Muscle of arm (tissue), 12 donors: ENCODE data around the gene IFITM1. TPM values are rescaled to one million over a fixed set of nuclear protein-coding genes. Genes with fewer than 3 reads are reported as not detected.

Source experiments
- DNase-seq: peaks from one replicate; pipeline ENCODE4 v3.0.0-alpha.2; 2013
- polyA plus RNA-seq, 12 donors: library from polyadenylated mRNA; unstranded; fragments of 120-200 nt; gene quantifications; one replicate each; pipeline ENCODE4 v1.2.1, GENCODE V29; 2013; ENCODE audit not compliant: insufficient read length in 12 of 12

Gene IFITM1
- polyA plus RNA-seq, 12 donors: 9.9 to 21.3 (median 14.1) TPM; not detected in 2

- DNase-seq: no peak
Measured at GRCh38 chr11:292211-293121, 21.4 kb upstream of the IFITM1 start.

GRCh38 chr11:293271-293851, 20.5 kb upstream of the IFITM1 start:
- DNase-seq: no peak

GRCh38 chr11:293852-294661, 19.8 kb upstream of the IFITM1 start:
- no peak for DNase-seq

- no peak for DNase-seq
Measured at GRCh38 chr11:294780-295179, 19.1 kb upstream of the IFITM1 start.

- DNase-seq: no peak
Measured at GRCh38 chr11:295351-296170, 18.3 kb upstream of the IFITM1 start.

GRCh38 chr11:296171-297050, 17.4 kb upstream of the IFITM1 start:
- DNase-seq: no peak

GRCh38 chr11:297051-297585, 16.7 kb upstream of the IFITM1 start:
- DNase-seq: no peak

GRCh38 chr11:297586-298405, 16.0 kb upstream of the IFITM1 start:
- DNase-seq: no peak

GRCh38 chr11:298406-299065, 15.3 kb upstream of the IFITM1 start:
- no peak for DNase-seq

- DNase-seq: no peak
Measured at GRCh38 chr11:299081-299891, 14.6 kb upstream of the IFITM1 start, which contains the start of gene IFITM5. TSS of gene IFITM5 (minus strand) at chr11:299526. CDS start at chr11:299490, 36 bp downstream.

- DNase-seq: no peak
Measured at GRCh38 chr11:299951-300735, 13.7 kb upstream of the IFITM1 start.

GRCh38 chr11:303363-303762, 10.5 kb upstream of the IFITM1 start:
- no peak for DNase-seq

- no peak for DNase-seq
Measured at GRCh38 chr11:304061-304506, 9.8 kb upstream of the IFITM1 start.

- DNase-seq: peak; percentile 87
Measured at GRCh38 chr11:304915-305843, 8.7 kb upstream of the IFITM1 start.

GRCh38 chr11:305844-306211, 8.0 kb upstream of the IFITM1 start:
- DNase-seq: no peak
